ENCODE results near the gene LRP2BP. TPM values are rescaled to one million over a fixed set of nuclear protein-coding genes. Genes with fewer than 3 reads are reported as not detected.
"Not testable (repeated sequence)": the region's sequence is repeated elsewhere in the genome, so short reads cannot be mapped to it uniquely, and the experiment has no call there.

The LRP2BP gene
- total and polyA plus RNA-seq, 9 donors: 0.77 to 5.9 (median 3.0) TPM

DNA sequence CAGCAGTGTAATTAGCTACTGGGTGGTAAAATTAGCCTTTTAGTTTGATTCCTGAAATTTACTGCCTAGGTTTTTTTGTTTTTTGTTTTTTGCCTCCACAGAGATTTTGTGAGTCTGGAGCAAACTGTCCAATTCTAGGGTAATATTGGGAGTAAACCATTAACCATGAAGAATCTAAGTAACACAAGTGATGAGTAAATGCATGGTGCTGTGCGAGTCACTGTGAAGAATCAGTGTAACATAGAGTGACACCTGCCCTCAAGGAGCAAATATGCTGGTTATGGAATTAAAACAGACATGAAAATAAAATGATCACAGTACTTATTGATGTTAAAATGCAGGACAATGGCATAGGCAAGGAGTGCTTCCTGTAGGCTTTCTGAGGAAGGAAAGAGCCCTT is 60.1 kb downstream of the LRP2BP start:
- intact Hi-C loops (cut with DNase I): no loop called here
- no peak for TF ChIP-seq POLR2A (IDR thresholded peaks at IDR 0.05)
- TF ChIP-seq, protein P1, sequence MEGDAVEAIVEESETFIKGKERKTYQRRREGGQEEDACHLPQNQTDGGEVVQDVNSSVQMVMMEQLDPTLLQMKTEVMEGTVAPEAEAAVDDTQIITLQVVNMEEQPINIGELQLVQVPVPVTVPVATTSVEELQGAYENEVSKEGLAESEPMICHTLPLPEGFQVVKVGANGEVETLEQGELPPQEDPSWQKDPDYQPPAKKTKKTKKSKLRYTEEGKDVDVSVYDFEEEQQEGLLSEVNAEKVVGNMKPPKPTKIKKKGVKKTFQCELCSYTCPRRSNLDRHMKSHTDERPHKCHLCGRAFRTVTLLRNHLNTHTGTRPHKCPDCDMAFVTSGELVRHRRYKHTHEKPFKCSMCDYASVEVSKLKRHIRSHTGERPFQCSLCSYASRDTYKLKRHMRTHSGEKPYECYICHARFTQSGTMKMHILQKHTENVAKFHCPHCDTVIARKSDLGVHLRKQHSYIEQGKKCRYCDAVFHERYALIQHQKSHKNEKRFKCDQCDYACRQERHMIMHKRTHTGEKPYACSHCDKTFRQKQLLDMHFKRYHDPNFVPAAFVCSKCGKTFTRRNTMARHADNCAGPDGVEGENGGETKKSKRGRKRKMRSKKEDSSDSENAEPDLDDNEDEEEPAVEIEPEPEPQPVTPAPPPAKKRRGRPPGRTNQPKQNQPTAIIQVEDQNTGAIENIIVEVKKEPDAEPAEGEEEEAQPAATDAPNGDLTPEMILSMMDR (IDR thresholded peaks at IDR 0.05): no peak
- TF ChIP-seq EP300 (IDR thresholded peaks at IDR 0.05): no peak
- no peaks in the 10 kb centered on the region for H3K9me3 ChIP-seq
- no peaks in the 10 kb centered on the region for H3K27me3 ChIP-seq
- H3K4me3 ChIP-seq: no peak overlapping the region
- H3K27ac ChIP-seq: no peak overlapping the region
- DNase-seq: no peak
- no peaks in the 10 kb centered on the region for H3K36me3 ChIP-seq
- WGBS, 3 donors: 95 to 100% (median 98%) methylated on average over 1 of the region's 1 CpG
- H3K4me1 ChIP-seq (ENCODE audit: insufficient read depth): peaks cover 1% of the 10 kb centered on the region

DNA sequence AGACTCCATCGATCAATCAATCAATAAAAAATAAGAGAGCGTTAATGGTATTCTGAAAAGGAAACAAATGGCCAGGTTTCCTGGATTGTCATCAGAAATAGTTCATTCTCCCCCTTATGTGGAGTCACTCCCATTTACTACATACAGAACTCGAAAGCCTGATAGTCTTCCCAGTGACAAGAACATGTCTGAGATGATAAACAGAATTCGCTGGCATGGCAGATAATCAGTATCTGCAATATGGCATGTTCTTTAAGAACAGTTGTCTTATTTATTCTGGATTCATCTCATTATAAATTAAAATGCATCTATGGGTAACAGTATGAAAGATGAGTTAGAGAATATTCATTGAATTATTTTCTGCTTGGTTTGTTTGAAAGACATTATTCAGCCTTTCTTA is 61.4 kb downstream of the LRP2BP start:
- no peak overlapping the region for H3K27ac ChIP-seq
- no peak overlapping the region for H3K4me3 ChIP-seq
- no peaks in the 10 kb centered on the region for H3K27me3 ChIP-seq
- WGBS, 3 donors: 72 to 84% (median 78%) methylated on average over 4 of the region's 4 CpGs
- intact Hi-C loops (cut with DNase I): no loop called here
- H3K4me1 ChIP-seq (ENCODE audit: insufficient read depth): peaks cover 1% of the 10 kb centered on the region
- no peaks in the 10 kb centered on the region for H3K9me3 ChIP-seq
- H3K36me3 ChIP-seq: no peaks in the 10 kb centered on the region
- TF ChIP-seq, protein P1 (IDR thresholded peaks at IDR 0.05): no peak
- TF ChIP-seq EP300 (IDR thresholded peaks at IDR 0.05): no peak
- no peak for TF ChIP-seq POLR2A (IDR thresholded peaks at IDR 0.05)
- no peak for DNase-seq

DNA sequence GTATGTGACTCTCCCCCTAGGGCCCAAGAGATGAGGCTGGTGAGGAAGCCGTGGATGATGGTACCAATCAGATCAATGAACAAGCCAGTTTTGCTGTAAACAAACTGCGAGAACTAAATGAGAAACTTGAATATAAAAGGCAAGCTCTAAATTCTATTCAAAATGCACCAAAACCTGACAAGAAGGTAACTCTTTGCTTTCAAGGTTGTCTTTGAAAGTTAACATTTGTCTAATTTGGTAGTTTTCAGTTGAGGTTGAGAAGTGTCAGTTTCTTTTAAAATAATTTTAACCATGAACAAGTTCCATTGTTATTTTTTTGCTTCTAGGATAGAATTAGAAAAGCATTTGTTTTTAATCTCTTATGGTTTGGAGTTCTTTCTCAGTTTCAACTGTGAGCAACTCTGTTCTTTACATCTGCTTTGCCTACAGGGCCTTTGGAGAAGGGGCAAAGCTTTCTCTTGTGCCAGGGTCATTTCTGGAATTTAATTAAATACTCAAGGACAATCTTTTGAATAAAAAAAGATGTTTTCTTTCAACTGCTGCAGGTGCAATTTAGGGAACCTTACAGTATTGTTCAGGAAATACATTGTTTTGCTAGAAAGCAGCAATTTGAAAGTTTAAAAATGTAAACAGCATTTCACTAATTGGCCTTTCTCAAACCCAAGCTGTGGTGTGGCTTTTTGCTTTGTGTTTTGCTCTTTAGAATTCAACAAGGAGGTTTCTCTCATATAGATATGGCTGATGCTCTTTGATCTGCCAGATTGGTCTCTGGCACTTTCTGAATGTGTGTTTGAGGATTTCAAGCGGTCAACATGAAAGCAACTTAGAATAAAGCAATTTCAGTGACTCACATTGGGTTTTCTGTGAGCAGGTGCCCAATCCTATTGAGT is 62.9 kb downstream of the LRP2BP start:
- Histone ChIP-seq H3K4me1 (ENCODE audit: insufficient read depth) (peaks cover 1% of the 10 kb centered on the region), H3K9me3 (no peaks in the 10 kb centered on the region), H3K27ac (no peak overlapping the region), H3K36me3 (no peaks in the 10 kb centered on the region), H3K27me3 (no peaks in the 10 kb centered on the region), H3K4me3 (no peak overlapping the region)
- intact Hi-C loops (cut with DNase I): no loop called here
- TF ChIP-seq POLR2A (IDR thresholded peaks at IDR 0.05) (no peak), EP300 (IDR thresholded peaks at IDR 0.05) (no peak)
- TF ChIP-seq, protein P1 (IDR thresholded peaks at IDR 0.05): no peak
- WGBS, 3 donors: 72 to 85% (median 75%) methylated on average over 3 of the region's 3 CpGs
- no peak for DNase-seq

DNA sequence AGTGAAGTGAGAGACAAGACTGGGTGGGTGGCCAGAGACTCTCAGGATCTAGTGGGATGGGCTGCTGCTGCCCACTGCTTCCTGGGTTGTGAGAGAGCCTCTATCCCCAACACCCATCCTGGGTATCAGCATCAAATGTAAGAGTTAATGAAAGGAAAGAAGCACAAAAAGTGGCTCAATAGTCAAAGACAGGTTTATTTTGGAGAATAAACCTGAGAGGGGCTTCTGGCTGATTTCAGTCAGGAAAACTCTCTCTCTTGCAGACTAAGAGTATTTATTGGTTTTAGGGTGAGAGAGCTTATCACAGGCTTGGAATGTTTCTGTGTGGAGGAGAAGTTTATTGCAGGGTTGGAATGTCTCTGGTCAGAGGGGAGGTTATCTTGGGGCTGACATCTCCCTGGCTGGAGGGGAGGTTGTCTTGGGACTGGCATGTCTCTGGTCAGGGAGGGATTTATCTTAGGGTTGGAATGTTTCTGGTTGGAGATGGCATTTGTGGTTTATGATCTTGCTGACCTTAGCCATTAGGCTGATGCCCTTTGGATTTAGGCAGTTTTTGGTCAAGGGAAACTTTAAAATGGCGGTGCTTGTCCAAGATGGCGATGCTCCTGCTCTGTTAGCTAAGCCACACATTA is 65.7 kb downstream of the LRP2BP start:
- H3K4me1 ChIP-seq (ENCODE audit: insufficient read depth); DNase-seq; H3K27me3 ChIP-seq; H3K9me3 ChIP-seq; H3K36me3 ChIP-seq; H3K4me3 ChIP-seq; intact Hi-C loops (cut with DNase I); H3K27ac ChIP-seq: not testable (repeated sequence)
- 96 to 98% (median 97%) methylated on average over 2 of the region's 2 CpGs for WGBS, 3 donors

DNA sequence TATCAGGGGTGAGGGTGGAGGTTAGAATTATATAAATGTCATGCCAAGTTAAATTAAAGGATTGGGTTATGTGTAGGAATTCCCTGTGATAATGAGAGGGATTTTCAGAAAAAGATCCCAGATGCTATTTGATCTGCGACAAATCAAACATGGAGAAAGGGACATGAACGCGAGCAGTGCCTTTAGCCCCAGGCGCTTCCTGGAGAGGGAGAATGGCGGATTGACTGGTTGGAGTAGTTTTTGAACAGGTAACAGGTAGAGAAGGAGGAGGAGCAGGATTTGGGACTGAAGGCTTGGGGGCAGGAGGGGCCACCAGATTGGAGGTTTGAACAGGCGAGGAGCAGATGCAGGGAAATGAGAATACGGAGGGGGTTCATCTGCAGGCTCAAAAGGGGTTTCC is 67.1 kb downstream of the LRP2BP start:
- Histone ChIP-seq H3K9me3 (no peaks in the 10 kb centered on the region), H3K27ac (no peak overlapping the region), H3K36me3 (no peaks in the 10 kb centered on the region), H3K4me3 (no peak overlapping the region), H3K4me1 (ENCODE audit: insufficient read depth) (no peaks in the 10 kb centered on the region), H3K27me3 (no peaks in the 10 kb centered on the region)
- DNase-seq: no peak
- TF ChIP-seq, protein P1 (IDR thresholded peaks at IDR 0.05): no peak
- TF ChIP-seq EP300 (IDR thresholded peaks at IDR 0.05): no peak
- no peak for TF ChIP-seq POLR2A (IDR thresholded peaks at IDR 0.05)
- 92 to 98% (median 98%) methylated on average over 7 of the region's 7 CpGs for WGBS, 3 donors
- intact Hi-C loops (cut with DNase I): no loop called here

DNA sequence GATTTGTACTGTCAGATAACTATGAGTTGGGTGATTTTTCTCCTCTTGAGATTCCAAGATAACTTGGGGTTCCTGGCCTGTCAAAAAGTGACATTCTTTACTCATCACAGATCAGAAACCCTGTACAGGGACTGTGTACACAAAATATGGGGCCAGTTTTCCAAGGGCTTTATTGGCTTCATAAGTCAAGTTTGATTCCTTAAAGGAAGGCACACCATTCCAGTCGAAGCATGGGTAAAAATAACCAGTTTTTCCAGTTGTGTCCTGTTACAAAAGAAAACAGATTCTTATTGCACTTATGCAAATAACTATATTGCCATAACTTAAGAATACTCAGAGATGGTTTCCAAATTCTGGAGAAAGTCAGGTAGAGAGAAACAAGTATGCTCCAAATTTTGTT is 70.0 kb downstream of the LRP2BP start:
- DNase-seq; H3K9me3 ChIP-seq; H3K36me3 ChIP-seq; H3K27me3 ChIP-seq; intact Hi-C loops (cut with DNase I); H3K4me1 ChIP-seq (ENCODE audit: insufficient read depth); H3K27ac ChIP-seq; H3K4me3 ChIP-seq: not testable (repeated sequence)
- WGBS, 3 donors: 59 to 67% (median 60%) methylated on average over 1 of the region's 1 CpG

DNA sequence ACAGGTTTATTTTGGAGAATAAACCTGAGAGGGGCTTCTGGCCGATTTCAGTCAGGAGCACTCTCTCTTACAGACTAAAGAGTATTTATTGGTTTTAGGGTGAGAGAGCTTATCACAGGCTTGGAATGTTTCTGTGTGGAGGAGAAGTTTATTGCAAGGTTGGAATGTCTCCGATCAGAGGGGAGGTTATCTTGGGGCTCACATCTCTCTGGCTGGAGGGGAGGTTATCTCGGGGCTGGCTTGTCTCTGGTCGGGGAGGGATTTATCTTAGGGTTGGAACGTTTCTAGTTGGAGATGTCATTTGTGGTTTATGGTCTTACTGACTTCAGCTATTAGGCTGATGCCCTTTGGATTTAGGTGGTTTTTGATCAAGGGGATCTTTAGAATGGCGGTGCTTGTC is 71.4 kb downstream of the LRP2BP start:
- H3K9me3 ChIP-seq; H3K27ac ChIP-seq; H3K27me3 ChIP-seq; intact Hi-C loops (cut with DNase I); H3K36me3 ChIP-seq; H3K4me3 ChIP-seq; DNase-seq; H3K4me1 ChIP-seq (ENCODE audit: insufficient read depth): not testable (repeated sequence)
- 68 to 72% (median 72%) methylated on average over 6 of the region's 6 CpGs for WGBS, 3 donors
